GM12891 (cell line): ENCODE results near the gene IRF5.

ENCODE experiments used
- PAX5 ChIP-seq: IDR thresholded peaks from 2 replicates; pipeline ENCODE4 v1.6.1; 2011; ENCODE audit warnings: low read length, moderate library complexity, mild to moderate bottlenecking; ENCODE audit not compliant: insufficient read depth, severe bottlenecking
- POLR2A ChIP-seq: IDR thresholded peaks from 2 replicates; pipeline ENCODE4 v1.6.1; 2011; ENCODE audit warnings: low read depth, low read length, control low read depth
- POLR2AphosphoS5 ChIP-seq: IDR thresholded peaks from 2 replicates; pipeline ENCODE4 v1.6.1; 2011; ENCODE audit warnings: low read depth, low read length, control low read depth
- POU2F2 ChIP-seq: IDR thresholded peaks from 2 replicates; pipeline ENCODE4 v1.6.1; 2011; ENCODE audit warnings: low read depth, mild to moderate bottlenecking, control low read depth, low read length, moderate library complexity
- TAF1 ChIP-seq: IDR thresholded peaks from 2 replicates; pipeline ENCODE4 v1.6.1; 2011; ENCODE audit warnings: low read depth, low read length, control low read depth

DNA sequence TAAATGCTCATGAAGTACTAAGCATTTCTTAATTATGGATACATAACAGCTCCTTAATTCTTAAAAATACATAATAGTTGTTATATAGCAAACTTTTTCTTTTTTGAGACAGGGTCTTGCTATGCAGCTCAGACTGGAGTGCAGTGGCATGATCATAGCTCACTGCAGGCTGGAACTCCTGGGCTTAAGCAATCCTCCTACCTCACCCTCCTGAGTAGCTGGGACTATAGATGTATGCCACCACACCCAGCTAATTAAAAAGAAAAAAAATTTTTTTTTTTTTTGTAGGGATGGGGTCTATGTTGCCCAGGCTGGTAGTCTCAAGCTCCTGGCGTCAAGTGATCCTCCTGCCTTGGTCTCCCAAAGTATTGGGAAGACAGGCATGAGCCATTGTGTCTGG, 30.9 kb downstream of the IRF5 start:
- no peak for TF ChIP-seq POLR2A
- TF ChIP-seq POLR2AphosphoS5: no peak
- no peak for TF ChIP-seq PAX5
- no peak for TF ChIP-seq TAF1
- TF ChIP-seq POU2F2: no peak
